ENCODE results near the gene NUCKS1. TPM values are rescaled to one million over a fixed set of nuclear protein-coding genes. Genes with fewer than 3 reads are reported as not detected.
A peak's percentile ranks its signal among the peaks of the same experiment; 100 is the strongest.

The NUCKS1 gene
- total and polyA plus RNA-seq, 10 donors = 26.9 to 142 (median 96.7) TPM

DNA sequence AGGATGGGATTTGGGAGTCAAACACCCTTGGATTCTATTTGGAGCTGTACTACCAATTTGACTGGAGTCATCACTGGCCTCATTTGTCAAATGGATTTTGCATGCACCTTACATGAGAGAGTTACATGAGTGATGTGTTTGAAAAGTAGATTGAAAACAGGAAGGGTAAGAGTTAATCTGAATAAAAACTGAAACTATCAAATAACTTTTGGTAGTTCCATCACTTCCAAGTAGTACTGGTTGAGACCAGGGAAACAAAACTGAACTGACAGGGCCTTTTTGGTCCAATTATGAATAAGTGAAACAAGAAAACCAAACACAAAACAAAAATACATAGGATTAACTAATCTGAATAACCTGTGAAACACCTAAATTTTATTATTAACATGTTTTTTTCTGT is 30.2 kb downstream of the NUCKS1 start:
- TF ChIP-seq POLR2AphosphoS5 (IDR thresholded peaks at IDR 0.05) = no peak
- no peak for TF ChIP-seq CTCF (IDR thresholded peaks at IDR 0.05 in 8 of 11, conservative IDR thresholded peaks at IDR 0.05 in 3 of 11)
- no peak for TF ChIP-seq POLR2A (IDR thresholded peaks at IDR 0.05)
- Histone ChIP-seq H3K27me3 (replicated peaks in 1 of 7) (no peaks in the 10 kb centered on the region), H3K9me3 (peaks cover 0 to 5% (median 0%) of the 10 kb centered on the region in 8 donors), H3K36me3 (peaks cover 0 to 100% (median 69%) of the 10 kb centered on the region in 6 donors), H3K4me3 (no peak overlapping the region), H3K4me1 (peaks cover 0 to 26% (median under 1%) of the 10 kb centered on the region in 6 donors), H3K27ac (no peak overlapping the region)
- intact Hi-C loops (cut with DNase I; ENCODE audit: low total_unique reads) = no loop called here
- no peak for DNase-seq

DNA sequence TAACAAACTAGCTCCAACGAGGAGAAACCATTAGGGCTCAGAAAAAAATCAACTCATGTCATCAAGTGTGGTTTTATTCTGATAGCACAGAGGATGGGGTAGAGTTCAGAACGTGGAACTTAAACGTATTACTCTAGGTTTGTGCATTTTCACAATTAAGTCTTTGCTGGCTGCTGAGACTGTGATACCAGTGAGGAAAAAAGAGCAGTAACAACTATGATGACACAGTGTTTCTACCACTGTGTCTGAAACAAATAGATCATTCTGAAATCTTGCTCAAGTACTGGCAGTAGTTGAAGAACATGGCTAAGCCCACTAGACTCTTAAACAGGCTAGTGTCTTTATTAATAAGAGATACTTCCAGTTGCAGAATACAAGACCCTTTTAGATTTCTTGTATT is 31.0 kb downstream of the NUCKS1 start:
- no peak for DNase-seq
- H3K27ac ChIP-seq = no peak overlapping the region
- peaks cover 0 to 93% (median 69%) of the 10 kb centered on the region in 6 donors for H3K36me3 ChIP-seq
- H3K9me3 ChIP-seq = peaks cover 0 to 5% (median 0%) of the 10 kb centered on the region in 8 donors
- no peak overlapping the region for H3K4me3 ChIP-seq
- intact Hi-C loops (cut with DNase I; ENCODE audit: low total_unique reads) = no loop called here
- peaks cover 0 to 33% (median 2%) of the 10 kb centered on the region in 6 donors for H3K4me1 ChIP-seq
- TF ChIP-seq CTCF (IDR thresholded peaks at IDR 0.05 in 8 of 11, conservative IDR thresholded peaks at IDR 0.05 in 3 of 11) (no peak), POLR2A (IDR thresholded peaks at IDR 0.05) (no peak), POLR2AphosphoS5 (IDR thresholded peaks at IDR 0.05) (no peak)
- H3K27me3 ChIP-seq (replicated peaks in 1 of 7) = no peaks in the 10 kb centered on the region
- WGBS, 5 donors = 63 to 79% (median 66%) methylated on average over 3 of the region's 3 CpGs

DNA sequence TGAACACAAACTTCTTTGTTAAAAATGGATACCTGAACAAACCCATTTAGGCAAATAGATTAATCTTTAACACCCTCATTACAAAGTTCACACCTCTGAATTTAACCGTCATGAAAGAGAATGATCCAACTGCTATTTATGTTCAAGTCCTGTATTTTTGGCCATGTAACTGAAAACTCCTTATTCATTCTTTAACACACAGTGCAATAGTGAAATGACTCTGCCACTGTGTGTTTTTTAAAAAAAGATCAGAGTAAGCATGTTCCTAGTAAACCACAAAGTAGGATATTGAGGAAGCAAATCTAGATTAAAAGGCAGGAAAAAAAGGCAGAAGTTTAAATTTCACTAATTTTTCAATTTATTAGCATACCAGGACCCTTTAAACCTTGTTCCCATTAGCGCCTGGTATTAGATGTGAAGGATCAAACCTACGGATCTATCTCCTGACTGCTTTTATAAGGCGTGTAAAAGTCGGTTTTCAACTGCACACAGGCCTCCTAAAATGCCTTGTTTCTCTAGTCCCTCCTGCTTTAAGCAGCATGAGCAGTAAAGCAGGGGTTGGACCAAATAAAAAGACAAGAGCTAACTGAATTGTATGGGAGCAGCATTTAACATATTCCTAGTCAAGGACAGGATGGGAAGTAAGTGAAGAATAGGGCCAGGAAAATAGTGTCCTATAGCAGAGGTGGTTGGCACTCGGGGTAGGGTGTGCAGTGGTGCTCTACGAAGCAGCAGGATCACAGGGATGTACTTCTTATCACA is 33.4 kb downstream of the NUCKS1 start:
- Histone ChIP-seq H3K27ac (no peak overlapping the region), H3K4me1 (peaks cover 0 to 41% (median 2%) of the 10 kb centered on the region in 6 donors), H3K36me3 (peaks cover 0 to 68% (median 55%) of the 10 kb centered on the region in 6 donors), H3K4me3 (no peak overlapping the region), H3K9me3 (peaks cover 0 to 5% (median 0%) of the 10 kb centered on the region in 8 donors), H3K27me3 (replicated peaks in 1 of 7) (no peaks in the 10 kb centered on the region)
- intact Hi-C loops (cut with DNase I; ENCODE audit: low total_unique reads) = no loop called here
- no peak for TF ChIP-seq POLR2A (IDR thresholded peaks at IDR 0.05)
- TF ChIP-seq CTCF (IDR thresholded peaks at IDR 0.05 in 8 of 11, conservative IDR thresholded peaks at IDR 0.05 in 3 of 11) = no peak
- TF ChIP-seq POLR2AphosphoS5 (IDR thresholded peaks at IDR 0.05) = no peak
- no peak for DNase-seq
- 85 to 93% (median 89%) methylated on average over 7 of the region's 7 CpGs for WGBS, 5 donors

DNA sequence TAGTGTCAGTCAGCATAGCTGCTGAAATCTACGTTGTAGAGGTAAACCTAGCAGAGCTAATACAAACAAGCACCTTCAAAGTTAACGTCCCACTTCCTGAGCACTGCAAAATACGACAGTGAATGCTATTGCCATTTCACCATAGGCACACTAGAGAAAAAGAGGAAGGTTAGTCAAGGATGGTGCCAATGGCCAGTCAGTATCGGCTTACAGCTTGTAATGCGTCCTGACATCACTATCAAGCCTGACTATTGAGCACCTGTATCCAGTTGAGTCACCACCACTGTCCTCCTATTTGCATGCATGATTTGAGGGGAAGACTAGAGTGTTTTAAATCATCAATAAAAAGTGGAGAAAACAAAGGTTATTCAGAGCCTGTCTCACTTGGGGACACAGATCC is 34.4 kb downstream of the NUCKS1 start:
- Histone ChIP-seq H3K27me3 (replicated peaks in 1 of 7) (no peaks in the 10 kb centered on the region), H3K9me3 (peaks cover 0 to under 1% (median 0%) of the 10 kb centered on the region in 8 donors), H3K4me1 (peaks cover 0 to 51% (median 10%) of the 10 kb centered on the region in 6 donors), H3K27ac (no peak overlapping the region), H3K36me3 (peaks cover 0 to 61% (median 46%) of the 10 kb centered on the region in 6 donors), H3K4me3 (no peak overlapping the region)
- intact Hi-C loops (cut with DNase I; ENCODE audit: low total_unique reads) = no loop called here
- DNase-seq = no peak
- TF ChIP-seq POLR2AphosphoS5 (IDR thresholded peaks at IDR 0.05) (peak in 1 of 3 donors; percentile 42), CTCF (IDR thresholded peaks at IDR 0.05 in 8 of 11, conservative IDR thresholded peaks at IDR 0.05 in 3 of 11) (no peak)
- 38 to 67% (median 63%) methylated on average over 5 of the region's 5 CpGs for WGBS, 5 donors

Data from spleen (tissue), 11 donors.